HEK293T (cell line): ENCODE data around the gene GNG13.

Experiments
- CTCF ChIA-PET: fragments of 350-600 bp; formaldehyde crosslinking; extraction: SDS; loops from one replicate; lab custom pipeline; 2021; ENCODE audit warnings: antibody characterized with exemption, inconsistent platforms; lab: Yijun Ruan, JAX
- POLR2A ChIA-PET: fragments of 350-600 bp; formaldehyde crosslinking; extraction: SDS; loops from one replicate; lab custom pipeline; 2020; ENCODE audit warnings: antibody characterized with exemption, inconsistent platforms; lab: Yijun Ruan, JAX
- DNase-seq: peaks from one replicate; pipeline ENCODE4 v3.0.0; 2012; ENCODE audit warnings: mixed read lengths; ENCODE audit errors: extremely low spot score
- ARNT ChIP-seq: fragments of 450-650 bp; IDR thresholded peaks from 2 replicates; pipeline ENCODE4 v1.6.1; 2017; ENCODE audit warnings: mild to moderate bottlenecking
- BHLHE40 ChIP-seq: fragments of 450-650 bp; IDR thresholded peaks from 2 replicates; pipeline ENCODE4 v1.6.1; 2016; ENCODE audit warnings: mild to moderate bottlenecking, moderate library complexity, borderline replicate concordance
- CTBP1 ChIP-seq: fragments of 450-650 bp; IDR thresholded peaks from 2 replicates; pipeline ENCODE4 v1.6.1; 2016; ENCODE audit warnings: borderline replicate concordance
- ELF4 ChIP-seq: fragments of 450-650 bp; IDR thresholded peaks from 2 replicates; pipeline ENCODE4 v1.6.1; 2017; ENCODE audit warnings: antibody characterized with exemption
- FOXA1 ChIP-seq: fragments of 450-650 bp; IDR thresholded peaks from 2 replicates; pipeline ENCODE4 v1.6.1; 2016; ENCODE audit warnings: mild to moderate bottlenecking
- FOXK2 ChIP-seq: fragments of 450-650 bp; IDR thresholded peaks from 2 replicates; pipeline ENCODE4 v1.6.1; 2016; ENCODE audit warnings: mild to moderate bottlenecking
- FOXM1 ChIP-seq: fragments of 450-650 bp; IDR thresholded peaks from 2 replicates; pipeline ENCODE4 v1.6.1; 2017; ENCODE audit warnings: mild to moderate bottlenecking, borderline replicate concordance
- HDGF ChIP-seq: fragments of 450-650 bp; IDR thresholded peaks from 2 replicates; pipeline ENCODE4 v1.6.1; 2017; ENCODE audit warnings: antibody characterized with exemption, borderline replicate concordance
- L3MBTL2 ChIP-seq: fragments of 450-650 bp; conservative IDR thresholded peaks from 2 replicates; pipeline ENCODE4 v1.6.1; 2016; ENCODE audit warnings: mild to moderate bottlenecking
- LEF1 ChIP-seq: fragments of 450-650 bp; IDR thresholded peaks from 2 replicates; pipeline ENCODE4 v1.6.1; 2017; ENCODE audit warnings: mild to moderate bottlenecking, borderline replicate concordance
- NFRKB ChIP-seq: fragments of 450-650 bp; IDR thresholded peaks from 2 replicates; pipeline ENCODE4 v1.6.1; 2016; ENCODE audit warnings: mild to moderate bottlenecking, moderate library complexity
- PKNOX1 ChIP-seq: fragments of 450-650 bp; IDR thresholded peaks from 2 replicates; pipeline ENCODE4 v1.6.1; 2016
- SP1 ChIP-seq: fragments of 450-650 bp; IDR thresholded peaks from 2 replicates; pipeline ENCODE4 v1.6.1; 2017
- SUZ12 ChIP-seq: fragments of 450-650 bp; IDR thresholded peaks from 2 replicates; pipeline ENCODE4 v1.6.1; 2016; ENCODE audit warnings: mild to moderate bottlenecking
- TARDBP ChIP-seq: fragments of 450-650 bp; IDR thresholded peaks from 2 replicates; pipeline ENCODE4 v1.6.1; 2016
- ZNF384 ChIP-seq: fragments of 450-650 bp; IDR thresholded peaks from 2 replicates; pipeline ENCODE4 v1.6.1; 2016

GNG13 gene

GRCh38 chr16:761625-762513 lies 38.7 kb downstream of the GNG13 start:
- DNase-seq: no peak
- TF ChIP-seq BHLHE40: no peak
- no peak for TF ChIP-seq FOXK2
- no peak for TF ChIP-seq LEF1
- no peak for TF ChIP-seq SP1
- no peak for TF ChIP-seq NFRKB
- no peak for TF ChIP-seq ZNF384
- TF ChIP-seq ELF4: no peak
- no peak for TF ChIP-seq CTBP1
- no peak for TF ChIP-seq SUZ12
- TF ChIP-seq PKNOX1: no peak
- TF ChIP-seq L3MBTL2: no peak
- no peak for TF ChIP-seq FOXM1
- no peak for TF ChIP-seq FOXA1
- no peak for TF ChIP-seq TARDBP
- no peak for TF ChIP-seq HDGF
- no peak for TF ChIP-seq ARNT
- POLR2A ChIA-PET: interaction anchor here (1.3 kb wide), 1 partner anchor 21 kb away, joined by 4 read pairs; the partner anchor contains the start of gene CIAO3
- CTCF ChIA-PET: no interaction called here

- DNase-seq: no peak
- no peak for TF ChIP-seq PKNOX1
- TF ChIP-seq FOXK2: no peak
- no peak for TF ChIP-seq ZNF384
- TF ChIP-seq TARDBP: no peak
- no peak for TF ChIP-seq HDGF
- no peak for TF ChIP-seq BHLHE40
- no peak for TF ChIP-seq ELF4
- TF ChIP-seq NFRKB: no peak
- TF ChIP-seq FOXM1: no peak
- no peak for TF ChIP-seq ARNT
- no peak for TF ChIP-seq FOXA1
- no peak for TF ChIP-seq L3MBTL2
- no peak for TF ChIP-seq CTBP1
- no peak for TF ChIP-seq SUZ12
- TF ChIP-seq LEF1: no peak
- TF ChIP-seq SP1: no peak
- POLR2A ChIA-PET: interaction anchor here (1.3 to 2.0 kb wide), 3 partner anchors 11 to 39 kb away, joined by 4 to 5 read pairs (median 4); partner anchors contain the start of genes ANTKMT and CIAO3
- CTCF ChIA-PET: no interaction called here
Observed at GRCh38 chr16:760545-761343, 39.8 kb downstream of the GNG13 start, which contains the start of gene MSLN. Gene MSLN, plus strand, starts transcription at chr16:760734. Its CDS starts 1,947 bp downstream, at chr16:762681.

GRCh38 chr16:760065-760464 lies 40.5 kb downstream of the GNG13 start:
- ChIA-PET CTCF (no interaction called here), POLR2A (interaction anchor here (0.6 to 2.0 kb wide), 3 partner anchors 10 to 39 kb away, joined by 3 to 5 read pairs (median 4); partner anchors contain the start of gene ANTKMT)
- DNase-seq: no peak
- TF ChIP-seq SP1 (no peak), HDGF (no peak), FOXA1 (no peak), FOXK2 (no peak), FOXM1 (no peak), NFRKB (no peak)

GRCh38 chr16:759110-759910 lies 41.2 kb downstream of the GNG13 start:
- CTCF ChIA-PET: interaction anchor here (0.6 kb wide), 1 partner anchor 148 kb away, joined by 3 read pairs; no protein-coding TSS in a partner anchor
- POLR2A ChIA-PET: interaction anchor here (1.9 to 2.0 kb wide), 2 partner anchors 10 to 38 kb away, joined by 4 to 5 read pairs; partner anchors contain the start of gene ANTKMT

GRCh38 chr16:756428-756827 lies 44.1 kb downstream of the GNG13 start:
- ChIA-PET POLR2A (interaction anchor here (1.1 kb wide), 1 partner anchor 15 kb away, joined by 3 read pairs; the partner anchor contains the start of gene CIAO3), CTCF (interaction anchor here (0.7 kb wide), 1 partner anchor 30 kb away, joined by 3 read pairs; no protein-coding TSS in a partner anchor)
- TF ChIP-seq L3MBTL2 (no peak), TARDBP (no peak), BHLHE40 (no peak), LEF1 (no peak), ZNF384 (no peak), SUZ12 (no peak), SP1 (no peak), CTBP1 (no peak), FOXK2 (no peak)
- DNase-seq: no peak

More at GRCh38 chr16:759110-759910, 41.2 kb downstream of the GNG13 start:
- TF ChIP-seq SUZ12 (no peak), BHLHE40 (no peak), CTBP1 (no peak), SP1 (no peak), ARNT (no peak), LEF1 (no peak), FOXA1 (no peak), TARDBP (no peak)
- no peak for DNase-seq
